SK-N-SH (cell line): ENCODE measurements around the gene LRP6.

Source experiments
- CTCF ChIP-seq: fragments of 200-600 bp; sonication (generic); IDR thresholded peaks from 2 replicates; pipeline ENCODE4 v1.6.1; 2017; ENCODE audit warnings: antibody characterized with exemption, mild to moderate bottlenecking, moderate library complexity
- EP300 ChIP-seq, 2 experiments: IDR thresholded peaks; 2 replicates each; pipeline versions ENCODE4 v1.4.0 to v1.6.1; 2012; ENCODE audit warnings: borderline replicate concordance in 1 of 2, low read depth in 1 of 2, low read length in 1 of 2
- POLR2AphosphoS5 ChIP-seq: IDR thresholded peaks from 2 replicates; pipeline ENCODE4 v1.6.1; 2012; ENCODE audit warnings: low read depth, low read length
- REST ChIP-seq: IDR thresholded peaks from 2 replicates; pipeline ENCODE4 v1.6.1; 2012; ENCODE audit warnings: mild to moderate bottlenecking, low read depth, low read length, moderate library complexity

GRCh38 chr12:12153596-12153995 is 113.2 kb downstream of the LRP6 start:
- TF ChIP-seq REST (no peak), CTCF (no peak), EP300 (IDR thresholded peaks at IDR 0.05; ENCODE audit: borderline replicate concordance in 1 of 2, low read depth in 1 of 2, low read length in 1 of 2) (no peak), POLR2AphosphoS5 (no peak)
